K562 (cell line): ENCODE measurements around the gene TDRD9. TPM values are rescaled to one million over a fixed set of nuclear protein-coding genes. Genes with fewer than 3 reads are reported as not detected.

Source experiments
- ATAC-seq: fragments of 200-7000 bp; cut with Tn5 transposase; 3 replicates; pipeline ENCODE4 v1.9.1; 2020; ENCODE audit warnings: moderate library complexity
- BruUV-seq: library from RNA; stranded (reverse); fragments of 400-500 nt; replicated peaks from 2 replicates; lab custom pipeline; 2021; lab: Mats Ljungman, UMichigan
- CTCF ChIA-PET: fragments of 300-600 bp; formaldehyde crosslinking; extraction: SDS; loops from one replicate; lab custom pipeline; 2021; ENCODE audit warnings: low intra/inter-chr PET ratio; lab: Yijun Ruan, JAX
- POLR2A ChIA-PET: fragments of 300-600, 350-650 bp; sonication (Branson Sonifier 250); formaldehyde crosslinking; extraction: SDS; loops from one replicate; lab custom pipeline; 2021; ENCODE audit warnings: antibody characterized with exemption, inconsistent platforms; lab: Yijun Ruan, JAX
- DNase-seq, 4 experiments: peaks; one replicate each; pipeline versions ENCODE4 v3.0.0 to v3.0.0-alpha.2; 2011 to 2018; ENCODE audit warnings: low spot score in 3 of 4, mixed read lengths in 3 of 4; ENCODE audit errors: extremely low read depth in 1 of 4
- FAIRE-seq: peaks from 2 replicates; lab custom pipeline; 2011; peaks lifted over from hg19 to GRCh38; lab: Jason Lieb, UNC
- H2AFZ ChIP-seq: 2 replicates; pipeline ENCODE4 v1.6.0; 2011; ENCODE audit warnings: low read depth, low read length, control low read depth, inconsistent platforms
- H3K27ac ChIP-seq: fragments of 200-600 bp; 3 replicates; pipeline ENCODE4 v1.8.0; 2011; ENCODE audit warnings: low read depth, mild to moderate bottlenecking, control low read depth, inconsistent platforms, low read length, moderate library complexity, mixed read lengths; ENCODE audit errors: extremely low read depth
- H3K27me3 ChIP-seq, 2 experiments: fragments of 300-600 bp in 1 of 2; 2 replicates in 1 of 2; 3 replicates in 1 of 2; pipeline versions ENCODE4 v1.6.0 to v1.8.0; 2011; ENCODE audit warnings: inconsistent platforms in 2 of 2, low read length in 2 of 2, mild to moderate bottlenecking in 1 of 2, mixed read lengths in 1 of 2, moderate library complexity in 1 of 2; ENCODE audit not compliant: control insufficient read depth in 2 of 2, insufficient read depth in 2 of 2
- H3K36me3 ChIP-seq: fragments of 300-600 bp; 3 replicates; pipeline ENCODE4 v1.8.0; 2011; ENCODE audit warnings: mild to moderate bottlenecking, low read length, inconsistent platforms; ENCODE audit not compliant: control insufficient read depth, insufficient read depth
- H3K4me1 ChIP-seq, 2 experiments: fragments of 200-600 bp in 1 of 2; replicated peaks in 1 of 2; 2 replicates in 1 of 2; 3 replicates in 1 of 2; pipeline versions ENCODE4 v1.5.1 to v1.8.0; 2011; ENCODE audit warnings: inconsistent platforms in 2 of 2, low read length in 2 of 2, mild to moderate bottlenecking in 1 of 2, mixed read lengths in 1 of 2, moderate library complexity in 1 of 2; ENCODE audit not compliant: control insufficient read depth in 2 of 2, insufficient read depth in 2 of 2
- H3K4me2 ChIP-seq: 2 replicates; pipeline ENCODE4 v1.6.1; 2011; ENCODE audit warnings: low read length, control low read depth, inconsistent platforms, mixed read lengths; ENCODE audit not compliant: insufficient read depth
- H3K4me3 ChIP-seq: fragments of 200-600 bp; sonication (generic), shearing (Covaris generic); 2 replicates; pipeline ENCODE4 v1.5.1; 2016; ENCODE audit warnings: control low read depth, inconsistent platforms
- H3K79me2 ChIP-seq: fragments of 200-600 bp; 3 replicates; pipeline ENCODE4 v1.8.0; 2011; ENCODE audit warnings: low read length, inconsistent platforms; ENCODE audit not compliant: control insufficient read depth, insufficient read depth
- H3K9ac ChIP-seq, 2 experiments: 2 replicates each; pipeline versions ENCODE4 v1.6.0 to v1.6.1; 2011; ENCODE audit warnings: low read depth in 2 of 2, low read length in 2 of 2, control low read depth in 1 of 2, inconsistent platforms in 1 of 2, mild to moderate bottlenecking in 1 of 2, mixed read lengths in 1 of 2; ENCODE audit not compliant: insufficient read depth in 1 of 2
- H3K9me1 ChIP-seq: one replicate; pipeline ENCODE4 v1.6.0; 2011; ENCODE audit warnings: inconsistent platforms, mild to moderate bottlenecking, low read length, moderate library complexity; ENCODE audit not compliant: control insufficient read depth, insufficient read depth
- H3K9me3 ChIP-seq: replicated peaks from 2 replicates; pipeline ENCODE4 v1.5.1; 2011; ENCODE audit warnings: low read depth, low read length, inconsistent platforms; ENCODE audit not compliant: control insufficient read depth, insufficient read depth
- H4K20me1 ChIP-seq: replicated peaks from 2 replicates; pipeline ENCODE4 v1.6.1; 2011; ENCODE audit warnings: low read length, inconsistent platforms, mixed read lengths; ENCODE audit not compliant: control insufficient read depth, insufficient read depth
- BRD4 ChIP-seq: fragments of 200-600 bp; sonication (generic); IDR thresholded peaks from 2 replicates; pipeline ENCODE4 v1.6.1; 2017; ENCODE audit warnings: inconsistent platforms
- CLOCK ChIP-seq: fragments of 250-450 bp; sonication (Bioruptor Pico); IDR thresholded peaks from 2 replicates; pipeline ENCODE4 v1.4.0; 2020; ENCODE audit warnings: mild to moderate bottlenecking, moderate library complexity, borderline replicate concordance
- EGR1 ChIP-seq: fragments of 450-650 bp; conservative IDR thresholded peaks from 2 replicates; pipeline ENCODE4 v1.6.1; 2017; ENCODE audit warnings: mild to moderate bottlenecking
- ERF ChIP-seq: fragments of 450-650 bp; formaldehyde crosslinking; IDR thresholded peaks from 2 replicates; pipeline ENCODE4 v1.4.0; 2020; ENCODE audit warnings: mild to moderate bottlenecking, mixed read lengths
- ESRRB ChIP-seq: fragments of 250-450 bp; sonication (Bioruptor Pico); IDR thresholded peaks from 2 replicates; pipeline ENCODE4 v1.5.0; 2020; ENCODE audit warnings: mild to moderate bottlenecking, moderate library complexity, borderline replicate concordance
- FIP1L1 ChIP-seq: fragments of 200-400 bp; formaldehyde crosslinking; IDR thresholded peaks from 2 replicates; pipeline ENCODE4 v1.6.1; 2018; ENCODE audit warnings: mild to moderate bottlenecking, low read depth, low read length; ENCODE audit not compliant: poor library complexity, severe bottlenecking
- HBP1 ChIP-seq: fragments of 450-650 bp; formaldehyde crosslinking; IDR thresholded peaks from 2 replicates; pipeline ENCODE4 v1.4.0; 2022; ENCODE audit warnings: missing genetic modification characterization
- HNRNPK ChIP-seq: fragments of 200-400 bp; formaldehyde crosslinking; IDR thresholded peaks from one replicate; pipeline ENCODE4 v1.6.1; 2018; ENCODE audit warnings: mild to moderate bottlenecking, low read depth, low read length; ENCODE audit not compliant: poor library complexity, severe bottlenecking
- RAD51 ChIP-seq: fragments of 450-650 bp; IDR thresholded peaks from 2 replicates; pipeline ENCODE4 v1.7.1; 2016; ENCODE audit warnings: low read depth, mild to moderate bottlenecking, borderline replicate concordance
- TOE1 ChIP-seq, 2 experiments: fragments of 450-650 bp in 1 of 2; sonication (generic) in 1 of 2; formaldehyde crosslinking in 1 of 2; IDR thresholded peaks; 2 replicates each; pipeline versions ENCODE4 v1.7.1 to v1.8.0; 2016 to 2022; ENCODE audit warnings: borderline replicate concordance in 2 of 2, mild to moderate bottlenecking in 2 of 2, antibody characterized with exemption in 1 of 2, inconsistent platforms in 1 of 2, low read depth in 1 of 2, missing genetic modification reagents in 1 of 2, moderate library complexity in 1 of 2
- TRIM28 ChIP-seq: fragments of 450-650 bp; IDR thresholded peaks from 2 replicates; pipeline ENCODE4 v1.6.1; 2017
- ZBTB34 ChIP-seq: fragments of 250-450 bp; sonication (Bioruptor Pico); IDR thresholded peaks from 2 replicates; pipeline ENCODE4 v1.8.0; 2021; ENCODE audit warnings: mild to moderate bottlenecking, moderate library complexity
- ZFPM2 ChIP-seq: fragments of 250-450 bp; sonication (Bioruptor Pico); IDR thresholded peaks from 2 replicates; pipeline ENCODE4 v1.5.1; 2022; ENCODE audit warnings: mild to moderate bottlenecking
- ZZZ3 ChIP-seq: fragments of 450-650 bp; IDR thresholded peaks from 2 replicates; pipeline ENCODE4 v1.6.1; 2016; ENCODE audit warnings: antibody characterized with exemption, mild to moderate bottlenecking, moderate library complexity
- WGBS: fragments of 100-300 bp; shearing (Covaris generic); methylation state at CpG from one replicate; pipeline ENCODE4 v1.1.6; 2016; ENCODE audit warnings: low coverage, mixed read lengths; ENCODE audit not compliant: insufficient coverage; ENCODE audit errors: missing lambda C conversion rate; 5-methylcytosine and 5-hydroxymethylcytosine counted together
- in situ Hi-C: fragments of 300-500 bp; cut with MboI; formaldehyde crosslinking; loops from 4 replicates; pipeline ENCODE4 v1.15.0; 2018; ENCODE audit warnings: inconsistent platforms, mixed read lengths
- intact Hi-C: fragments of 100-400 bp; cut with micrococcal nuclease; formaldehyde crosslinking; loops from 2 replicates; pipeline ENCODE4 v1.14.2; 2022
- polyA plus RNA-seq, 8 experiments: library from polyadenylated mRNA; depleted of rRNA in 4 of 8; stranded (reverse) in 5 of 8; unstranded in 3 of 8; fragments of >200 nt; fragmentation: Nextera tagmentation in 2 of 8; fragmentation: Illumina TruSeq in 1 of 8; extraction: Ambion mirVana in 2 of 8; extraction: Trizol in 1 of 8; gene quantifications; 2 replicates each; pipeline versions ENCODE4 v1.2.1 to v1.2.3, GENCODE V29; 2011 to 2014; ENCODE audit warnings: inconsistent platforms in 1 of 8, missing spikeins in 1 of 8
- total RNA-seq, 7 experiments: library from RNA; depleted of rRNA in 6 of 7; stranded (reverse); fragments of >200 nt in 6 of 7; fragmentation: Illumina TruSeq in 2 of 7; extraction: Trizol in 2 of 7; gene quantifications; 2 replicates each; pipeline versions ENCODE4 v1.2.1 to v1.2.3, GENCODE V29; 2011 to 2021; ENCODE audit warnings: low replicate concordance in 1 of 7
- TF ChIP-seq, protein P1 (sequence below): fragments of 250-450 bp; sonication (Bioruptor Pico); IDR thresholded peaks from 2 replicates; pipeline ENCODE4 v1.5.0; 2021; ENCODE audit warnings: mild to moderate bottlenecking, borderline replicate concordance

The TDRD9 gene
- total and polyA plus RNA-seq, 9 of the 15 experiments (the other 6 are each of a cell fraction or from before 2014, with no cell fraction given) = 0.04 to 0.14 (median 0.04) TPM; not detected in 5

DNA sequence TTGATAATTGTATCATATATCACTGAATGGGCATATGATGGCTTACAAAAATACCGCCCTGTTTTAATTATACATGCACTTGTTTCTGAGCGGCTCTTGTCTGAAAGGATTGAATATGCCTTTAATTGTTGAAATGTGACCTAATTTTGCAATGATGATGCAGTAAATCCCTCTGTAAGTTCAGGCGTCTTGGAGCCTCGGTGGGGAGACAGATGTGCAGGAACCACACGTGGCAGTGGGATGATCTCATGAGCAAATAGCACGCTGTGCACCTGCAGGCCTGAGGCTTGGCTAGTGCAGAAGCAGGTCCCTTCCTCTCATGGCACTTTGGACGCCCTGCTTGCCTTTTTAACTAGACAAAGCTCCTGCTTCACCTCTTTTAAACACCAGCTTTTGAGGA is 108.0 kb downstream of the TDRD9 start:
- no peaks in the 10 kb centered on the region for H4K20me1 ChIP-seq
- H3K4me2 ChIP-seq = no peak overlapping the region
- ChIA-PET POLR2A (no interaction called here), CTCF (no interaction called here)
- H3K36me3 ChIP-seq = no peaks in the 10 kb centered on the region
- ATAC-seq (no peak), FAIRE-seq (no peak), DNase-seq (no peak)
- no peaks in the 10 kb centered on the region for H3K4me1 ChIP-seq
- no peaks in the 10 kb centered on the region for H3K79me2 ChIP-seq
- BruUV-seq = no TSS peak
- peaks cover 7 to 44% of the 10 kb centered on the region in 2 experiments; a peak in 3 of 5 replicates for H3K27me3 ChIP-seq
- H2AFZ ChIP-seq = no peak overlapping the region
- intact Hi-C loops = no loop called here
- in situ Hi-C loops = no loop called here
- no peak overlapping the region for H3K4me3 ChIP-seq
- no peaks in the 10 kb centered on the region for H3K9me3 ChIP-seq
- 2% methylated on average over 7 of the region's 7 CpGs for WGBS
- H3K27ac ChIP-seq = no peak overlapping the region
- no peaks in the 10 kb centered on the region for H3K9me1 ChIP-seq
- no peak overlapping the region for H3K9ac ChIP-seq
- TF ChIP-seq EGR1 (no peak), TRIM28 (no peak), HBP1 (CRISPR knock-in tag) (no peak), HNRNPK (no peak), RAD51 (no peak), ZFPM2 (CRISPR knock-in tag) (no peak), ERF (CRISPR knock-in tag) (no peak), TOE1 (IDR thresholded peaks at IDR 0.05; ENCODE audit: borderline replicate concordance) (no peak), TOE1 (CRISPR knock-in tag; IDR thresholded peaks at IDR 0.05; ENCODE audit: borderline replicate concordance, low read depth) (no peak), ZZZ3 (no peak), CLOCK (CRISPR knock-in tag) (no peak), FIP1L1 (no peak), ESRRB (no peak), ZBTB34 (CRISPR knock-in tag) (no peak), BRD4 (no peak)
- TF ChIP-seq, protein P1, sequence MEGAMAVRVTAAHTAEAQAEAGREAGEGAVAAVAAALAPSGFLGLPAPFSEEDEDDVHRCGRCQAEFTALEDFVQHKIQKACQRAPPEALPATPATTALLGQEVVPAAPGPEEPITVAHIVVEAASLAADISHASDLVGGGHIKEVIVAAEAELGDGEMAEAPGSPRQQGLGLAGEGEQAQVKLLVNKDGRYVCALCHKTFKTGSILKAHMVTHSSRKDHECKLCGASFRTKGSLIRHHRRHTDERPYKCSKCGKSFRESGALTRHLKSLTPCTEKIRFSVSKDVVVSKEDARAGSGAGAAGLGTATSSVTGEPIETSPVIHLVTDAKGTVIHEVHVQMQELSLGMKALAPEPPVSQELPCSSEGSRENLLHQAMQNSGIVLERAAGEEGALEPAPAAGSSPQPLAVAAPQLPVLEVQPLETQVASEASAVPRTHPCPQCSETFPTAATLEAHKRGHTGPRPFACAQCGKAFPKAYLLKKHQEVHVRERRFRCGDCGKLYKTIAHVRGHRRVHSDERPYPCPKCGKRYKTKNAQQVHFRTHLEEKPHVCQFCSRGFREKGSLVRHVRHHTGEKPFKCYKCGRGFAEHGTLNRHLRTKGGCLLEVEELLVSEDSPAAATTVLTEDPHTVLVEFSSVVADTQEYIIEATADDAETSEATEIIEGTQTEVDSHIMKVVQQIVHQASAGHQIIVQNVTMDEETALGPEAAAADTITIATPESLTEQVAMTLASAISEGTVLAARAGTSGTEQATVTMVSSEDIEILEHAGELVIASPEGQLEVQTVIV = no peak
